ENCODE measurements around the gene CCDC69.

Gene CCDC69

DNA sequence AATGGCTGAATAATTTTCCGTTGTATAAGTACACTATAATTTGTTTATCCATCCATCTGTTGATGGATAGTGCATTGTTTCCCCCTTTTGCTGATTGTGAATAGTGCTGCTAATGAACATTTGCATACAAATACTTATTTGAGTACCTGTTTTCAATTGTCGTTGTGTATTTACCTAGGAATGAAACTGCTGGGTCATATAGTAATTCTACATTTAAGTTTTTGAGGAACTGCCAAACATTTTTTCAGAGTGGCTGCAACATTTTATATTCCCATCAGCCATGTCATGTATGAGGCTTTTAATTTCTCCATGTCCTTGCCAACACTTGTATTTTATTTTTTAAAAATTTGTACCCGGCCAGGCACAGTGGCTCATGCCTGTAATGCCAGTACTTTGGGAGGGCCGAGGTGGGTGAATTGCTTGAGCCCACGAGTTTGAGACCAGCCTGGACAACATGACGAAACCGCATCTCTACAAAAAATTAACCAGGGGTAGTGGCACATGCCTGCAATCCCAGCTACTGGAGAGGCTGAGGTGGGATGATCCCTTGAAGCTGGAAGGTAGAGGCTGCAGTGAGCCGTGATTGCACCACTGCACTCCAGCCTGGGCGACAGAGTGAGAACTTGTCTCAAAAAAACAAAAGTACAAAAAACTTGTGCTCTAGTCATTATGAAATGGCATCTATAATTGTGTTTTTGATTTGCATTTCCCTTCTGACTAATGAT lies 64.1 kb downstream of the CCDC69 start:
- no peak for DNase-seq (ENCODE audit: low spot score)

DNA sequence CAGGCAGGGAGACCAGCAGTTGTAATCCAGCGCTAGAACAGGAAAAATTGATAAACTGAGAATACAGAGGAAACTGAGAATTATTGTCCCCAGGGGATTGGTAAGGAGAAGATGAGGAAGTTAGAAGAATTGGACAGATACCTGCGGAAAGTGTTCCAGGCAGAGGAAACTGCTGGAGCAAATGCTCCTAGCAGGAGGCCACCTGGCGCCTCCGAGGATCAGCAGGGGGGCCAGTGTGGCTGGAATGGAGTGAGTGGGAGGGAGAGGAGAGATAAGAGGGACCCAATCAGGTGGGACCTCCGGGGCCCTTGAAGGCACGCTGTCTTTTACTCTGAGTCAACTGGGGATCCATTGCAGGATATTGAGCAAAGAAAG lies 65.6 kb downstream of the CCDC69 start:
- DNase-seq (ENCODE audit: low spot score), result peak; percentile 40

DNA sequence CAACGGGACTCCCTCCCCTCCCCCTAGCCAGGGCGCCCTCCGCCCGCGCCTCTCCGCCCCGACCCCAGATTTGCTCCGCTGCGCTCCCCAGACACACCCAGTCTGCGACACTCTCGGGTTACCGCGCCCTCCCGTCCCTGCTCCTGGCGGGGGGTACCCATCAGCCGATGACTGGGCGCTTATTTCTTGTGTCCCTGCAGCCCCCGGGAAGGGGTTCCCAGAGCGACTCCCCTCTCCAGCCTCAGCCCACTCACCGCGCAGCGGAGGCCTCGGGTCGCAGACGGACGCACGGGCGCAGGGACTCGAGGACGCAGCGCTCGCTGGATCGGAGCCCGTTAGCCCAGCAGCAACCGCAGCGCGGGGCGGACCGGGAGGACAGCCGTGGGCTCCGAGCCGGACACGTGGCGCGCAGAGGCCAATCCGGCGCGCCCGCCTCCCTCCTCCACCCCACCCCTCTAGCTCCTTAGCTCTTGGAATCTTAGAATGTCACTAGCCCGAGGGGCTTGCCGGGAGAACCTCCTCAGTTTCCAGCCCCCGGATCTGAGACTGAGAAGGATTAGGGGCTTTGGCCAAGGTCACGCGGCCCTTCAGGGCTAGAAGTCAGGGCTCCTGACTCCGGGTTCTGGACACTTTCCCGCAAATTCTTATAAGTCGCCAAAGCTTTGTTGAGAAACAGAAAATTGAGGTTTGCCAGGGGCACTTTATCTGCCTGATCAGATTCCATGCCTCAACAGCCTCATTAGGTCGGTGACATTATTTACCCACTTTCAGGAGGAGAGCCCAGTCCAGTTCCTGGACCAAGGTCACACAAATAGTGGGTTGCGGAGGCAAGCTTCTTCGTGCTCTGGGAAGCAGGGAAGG lies 66.2 kb downstream of the CCDC69 start, which contains the start of gene ANXA6:
Gene ANXA6, minus strand, starts transcription at position 354 of the 861 bp plus-strand sequence. CDS start 9,878 bp downstream, outside the sequence.
- peak; percentile 75 for DNase-seq (ENCODE audit: low spot score)

DNA sequence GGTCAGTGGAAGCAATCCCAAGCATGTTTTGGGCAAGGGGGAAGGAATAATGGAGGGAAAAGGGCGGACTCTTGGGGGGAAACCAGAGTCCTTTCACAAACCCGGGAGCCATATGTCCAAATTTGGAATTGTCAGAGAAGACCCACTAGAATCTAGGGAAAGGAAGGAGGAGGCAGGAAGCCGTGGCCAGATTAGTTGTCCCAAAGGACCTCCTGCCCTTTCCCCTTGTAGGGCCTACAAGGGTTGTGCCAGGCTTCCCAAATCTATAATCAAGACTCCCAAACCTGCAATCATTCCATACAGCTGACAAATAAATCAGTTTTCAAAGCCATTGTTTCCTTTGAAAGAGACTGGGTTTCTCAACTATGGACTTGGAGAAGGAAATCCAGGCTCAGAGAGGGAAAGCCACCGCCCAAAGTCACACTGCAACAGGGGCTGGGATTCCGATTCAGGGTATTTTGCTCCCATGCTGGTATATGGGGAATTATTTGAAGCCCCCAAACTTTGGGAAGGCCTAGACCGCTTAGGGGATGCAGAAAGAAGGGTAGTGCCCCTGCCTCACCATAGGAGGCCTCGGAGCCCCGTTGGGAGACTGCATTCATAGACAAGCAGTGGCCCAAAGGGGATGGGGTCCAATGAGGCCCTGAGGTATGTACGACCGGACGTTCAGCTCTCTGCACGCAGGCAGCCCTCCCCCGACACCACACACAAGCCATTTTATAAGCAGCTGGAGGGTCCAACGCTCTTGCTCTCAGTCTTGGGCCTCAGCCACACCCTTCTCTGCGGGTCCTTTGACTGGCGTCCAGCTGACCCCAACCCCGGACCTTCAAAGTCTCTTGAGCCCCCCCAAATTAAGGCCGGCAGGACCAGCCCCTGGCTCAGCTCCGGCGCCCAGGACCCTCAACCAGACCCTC lies 67.1 kb downstream of the CCDC69 start:
- no peak for DNase-seq (ENCODE audit: low spot score)

- peak; percentile 32 for DNase-seq (ENCODE audit: low spot score)
Measured at GRCh38 chr5:151155775-151156506, 68.0 kb downstream of the CCDC69 start.

DNA sequence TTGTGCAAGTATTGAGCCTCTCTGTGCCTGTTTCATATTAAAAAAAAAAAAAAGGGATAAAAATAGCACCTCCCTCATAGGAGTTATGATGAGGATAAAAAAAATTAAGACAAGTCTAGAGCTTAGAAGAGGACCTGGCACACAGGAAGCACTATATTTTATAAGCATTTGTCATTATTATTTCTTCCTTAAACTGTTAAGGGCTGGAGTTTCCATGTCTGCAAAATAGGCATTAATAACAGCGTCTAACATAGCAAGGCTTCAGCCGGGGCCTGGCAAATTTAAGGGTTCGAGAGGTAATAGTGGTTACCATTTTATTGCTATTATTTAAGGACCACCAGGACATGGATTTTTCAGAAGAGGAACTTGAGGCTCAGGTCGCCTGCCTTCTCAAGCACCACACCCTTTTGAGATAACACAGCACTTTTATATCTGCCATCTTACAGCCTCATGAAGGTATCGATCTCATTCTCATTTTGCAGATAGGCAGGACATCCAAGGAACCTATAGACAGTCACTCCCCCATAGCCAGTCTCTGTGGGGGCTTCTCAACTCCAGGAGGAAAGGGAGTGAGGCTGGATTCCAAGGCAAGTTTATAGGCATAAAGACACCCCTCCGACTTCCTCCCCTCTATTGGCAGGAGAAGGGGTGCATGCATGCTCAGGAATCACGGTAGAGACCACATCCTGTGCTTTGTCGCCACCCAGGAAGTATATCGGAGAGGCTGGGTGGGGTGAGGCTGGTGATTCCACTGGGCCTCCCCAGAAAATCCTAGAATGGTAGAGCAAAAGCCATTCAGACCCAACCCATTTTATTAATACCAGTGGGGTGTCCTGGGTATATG lies 68.7 kb downstream of the CCDC69 start:
- DNase-seq (ENCODE audit: low spot score), result peak; percentile 33

- no peak for DNase-seq (ENCODE audit: low spot score)
Measured at GRCh38 chr5:151153766-151154272, 70.1 kb downstream of the CCDC69 start.

DNA sequence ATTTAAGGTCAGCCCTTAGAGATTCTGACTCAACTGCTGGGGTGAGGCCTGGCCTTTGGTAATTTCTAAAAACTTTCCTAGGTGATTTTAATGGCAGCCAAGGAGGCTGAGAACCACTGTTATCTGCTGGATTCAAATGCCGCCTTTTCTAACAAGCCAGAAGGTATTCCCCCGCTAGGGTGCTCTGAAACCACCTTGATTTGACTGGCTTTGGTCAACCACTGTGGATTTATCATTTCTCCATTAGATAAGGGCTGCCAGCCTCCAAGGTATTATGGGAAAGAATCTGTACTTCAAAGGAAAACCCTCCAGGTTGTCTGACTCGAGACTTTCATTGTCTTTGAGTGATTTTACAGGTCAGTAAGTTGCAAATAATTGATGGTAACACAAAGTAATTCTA lies 70.6 kb downstream of the CCDC69 start:
- no peak for DNase-seq (ENCODE audit: low spot score)

- DNase-seq (ENCODE audit: low spot score), result no peak
Measured at GRCh38 chr5:151151793-151152192, 72.1 kb downstream of the CCDC69 start.

GRCh38 chr5:151151263-151151660 lies 72.6 kb downstream of the CCDC69 start:
- DNase-seq (ENCODE audit: low spot score), result no peak

DNA sequence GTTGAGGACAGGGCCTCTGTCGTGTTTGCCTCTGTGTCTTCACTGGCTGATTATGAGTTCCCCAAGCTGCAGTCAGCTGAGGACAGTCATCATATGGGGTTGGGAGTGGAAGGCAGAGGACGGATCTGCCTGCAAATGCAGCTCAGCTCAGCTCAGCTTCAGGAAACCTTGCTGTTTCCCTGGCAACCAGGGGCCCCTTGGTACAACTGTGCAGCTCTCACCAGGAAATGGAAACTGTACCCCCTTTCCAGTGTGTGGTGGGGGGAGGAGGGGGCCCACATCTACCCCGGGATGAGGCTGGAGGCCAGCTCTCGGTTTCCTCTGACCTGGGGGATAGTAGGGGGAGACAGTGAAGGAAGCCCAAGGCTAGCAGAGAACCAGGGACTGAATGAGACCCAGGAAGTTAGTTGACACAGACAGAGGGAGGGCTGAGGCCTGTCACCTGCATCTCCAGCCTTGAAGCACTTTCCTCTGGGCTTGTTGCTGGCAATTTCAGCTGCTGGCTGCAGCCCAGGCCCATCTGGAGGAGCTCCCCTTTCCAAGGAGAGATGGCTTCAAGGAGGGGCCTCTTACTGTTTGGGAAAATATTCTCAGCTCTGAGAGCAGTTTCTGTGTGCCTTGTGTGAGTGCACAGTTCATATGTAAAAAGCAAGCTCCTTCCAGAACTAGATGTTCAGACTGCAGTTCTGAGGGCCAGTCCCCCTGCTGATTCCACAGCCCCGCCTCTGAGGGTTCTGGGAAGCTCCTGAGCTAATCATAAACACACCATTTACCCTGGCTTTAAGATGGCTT lies 73.2 kb downstream of the CCDC69 start:
- DNase-seq (ENCODE audit: low spot score), result no peak

GRCh38 chr5:151148583-151148982 lies 75.3 kb downstream of the CCDC69 start:
- no peak for DNase-seq (ENCODE audit: low spot score)

- no peak for DNase-seq (ENCODE audit: low spot score)
Measured at GRCh38 chr5:151147033-151147432, 76.9 kb downstream of the CCDC69 start.

DNA sequence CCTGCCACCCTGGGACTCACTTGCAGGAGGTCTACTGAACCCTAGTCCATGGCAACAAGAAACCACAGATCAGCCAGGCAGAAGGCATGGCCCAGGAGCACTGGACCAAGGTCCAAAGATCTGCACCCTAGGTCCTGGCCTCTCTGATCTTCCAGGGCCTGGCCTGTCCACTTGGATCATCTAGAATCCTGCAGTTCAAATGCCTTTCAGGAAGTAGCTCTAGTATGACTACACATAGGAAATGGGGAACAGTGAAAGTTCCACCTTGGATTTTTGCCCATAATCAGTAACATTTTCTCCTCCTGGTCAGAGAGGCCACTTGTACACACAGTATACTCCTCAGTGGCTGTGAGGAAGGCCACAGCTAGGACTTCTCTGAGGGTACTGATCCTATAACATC lies 77.8 kb downstream of the CCDC69 start:
- DNase-seq (ENCODE audit: low spot score), result no peak

GRCh38 chr5:151144922-151145321 lies 79.0 kb downstream of the CCDC69 start:
- no peak for DNase-seq (ENCODE audit: low spot score)

DNA sequence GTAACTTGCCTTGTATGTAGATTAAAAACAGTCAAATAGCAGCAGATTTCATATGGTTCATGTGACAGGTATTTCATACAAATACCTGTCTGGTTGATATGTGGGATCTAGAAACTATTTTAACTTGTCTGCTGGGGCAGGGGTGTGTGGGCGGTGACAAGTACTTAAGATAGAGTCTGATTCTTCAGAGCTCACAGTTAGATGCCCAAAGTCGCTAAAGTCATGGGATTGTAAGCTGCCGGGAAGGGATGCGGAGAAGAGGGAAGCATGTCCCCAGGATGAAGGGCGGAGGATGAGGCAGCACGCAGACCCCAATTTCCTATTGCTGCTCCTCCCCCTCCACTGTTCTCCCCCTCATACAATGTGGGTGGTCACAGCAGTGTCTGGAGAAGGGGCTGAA lies 79.6 kb downstream of the CCDC69 start:
- DNase-seq (ENCODE audit: low spot score), result no peak

GRCh38 chr5:151143645-151144044 lies 80.2 kb downstream of the CCDC69 start:
- no peak for DNase-seq (ENCODE audit: low spot score)

DNA sequence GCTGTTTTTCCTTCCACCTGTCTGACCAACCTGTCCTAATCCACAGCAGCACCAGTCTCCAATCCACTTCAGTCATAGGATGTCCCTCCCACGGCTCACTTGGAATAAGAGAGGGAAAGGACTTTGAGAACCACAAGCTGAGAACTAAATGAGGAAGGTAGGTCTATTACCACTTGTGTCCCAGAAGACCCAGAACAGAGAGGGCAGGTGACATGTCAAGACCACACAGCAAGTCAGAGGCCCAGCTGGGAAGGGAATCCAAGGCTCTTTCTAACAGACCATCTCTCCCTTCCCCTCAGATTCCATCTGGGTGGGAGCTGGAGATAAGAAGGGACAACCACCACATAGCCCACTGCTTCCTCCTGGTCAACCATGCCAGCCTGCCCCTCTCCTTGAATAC lies 81.0 kb downstream of the CCDC69 start:
- DNase-seq (ENCODE audit: low spot score), result no peak

GRCh38 chr5:151141535-151141934 lies 82.4 kb downstream of the CCDC69 start:
- DNase-seq (ENCODE audit: low spot score), result no peak
